HL-60 (cell line): Measurements from ENCODE around the gene RBM10.

ENCODE experiments used
- GABPA ChIP-seq: IDR thresholded peaks from 2 replicates; pipeline ENCODE4 v1.6.1; 2012; ENCODE audit warnings: low read depth
- POLR2AphosphoS5 ChIP-seq: IDR thresholded peaks from 2 replicates; pipeline ENCODE4 v1.6.1; 2012; ENCODE audit warnings: low read depth
- TF ChIP-seq, protein P1 (sequence below): IDR thresholded peaks from one replicate; pipeline ENCODE4 v1.5.1; 2011; ENCODE audit warnings: low read length, control low read depth, inconsistent platforms; ENCODE audit not compliant: insufficient read depth
- TF ChIP-seq, protein P2 (sequence below): IDR thresholded peaks from 2 replicates; pipeline ENCODE4 v1.6.1; 2012; ENCODE audit warnings: low read depth; ENCODE audit not compliant: insufficient replicate concordance

DNA sequence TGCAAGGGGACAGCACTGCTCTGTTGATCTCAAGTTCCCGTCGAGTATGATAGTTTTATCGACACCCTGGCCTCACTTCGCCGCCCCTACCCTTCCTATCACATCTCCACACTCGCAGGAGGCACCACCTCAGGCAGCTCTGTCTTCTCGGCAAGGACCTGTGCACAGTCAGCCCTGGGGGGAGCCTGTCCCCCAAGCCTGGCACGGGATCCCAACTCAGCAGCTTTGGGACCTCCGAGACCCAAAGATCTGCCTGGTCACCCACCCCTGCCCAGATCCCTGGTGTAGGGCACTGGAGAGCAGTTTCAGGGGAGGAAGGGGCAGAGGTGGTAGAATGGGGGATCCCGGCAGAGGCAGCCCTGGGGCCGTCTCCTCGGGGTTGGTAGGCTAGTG lies 30.6 kb downstream of the RBM10 start:
- TF ChIP-seq, protein P1, sequence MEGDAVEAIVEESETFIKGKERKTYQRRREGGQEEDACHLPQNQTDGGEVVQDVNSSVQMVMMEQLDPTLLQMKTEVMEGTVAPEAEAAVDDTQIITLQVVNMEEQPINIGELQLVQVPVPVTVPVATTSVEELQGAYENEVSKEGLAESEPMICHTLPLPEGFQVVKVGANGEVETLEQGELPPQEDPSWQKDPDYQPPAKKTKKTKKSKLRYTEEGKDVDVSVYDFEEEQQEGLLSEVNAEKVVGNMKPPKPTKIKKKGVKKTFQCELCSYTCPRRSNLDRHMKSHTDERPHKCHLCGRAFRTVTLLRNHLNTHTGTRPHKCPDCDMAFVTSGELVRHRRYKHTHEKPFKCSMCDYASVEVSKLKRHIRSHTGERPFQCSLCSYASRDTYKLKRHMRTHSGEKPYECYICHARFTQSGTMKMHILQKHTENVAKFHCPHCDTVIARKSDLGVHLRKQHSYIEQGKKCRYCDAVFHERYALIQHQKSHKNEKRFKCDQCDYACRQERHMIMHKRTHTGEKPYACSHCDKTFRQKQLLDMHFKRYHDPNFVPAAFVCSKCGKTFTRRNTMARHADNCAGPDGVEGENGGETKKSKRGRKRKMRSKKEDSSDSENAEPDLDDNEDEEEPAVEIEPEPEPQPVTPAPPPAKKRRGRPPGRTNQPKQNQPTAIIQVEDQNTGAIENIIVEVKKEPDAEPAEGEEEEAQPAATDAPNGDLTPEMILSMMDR = no peak
- no peak for TF ChIP-seq POLR2AphosphoS5
- TF ChIP-seq, protein P2, sequence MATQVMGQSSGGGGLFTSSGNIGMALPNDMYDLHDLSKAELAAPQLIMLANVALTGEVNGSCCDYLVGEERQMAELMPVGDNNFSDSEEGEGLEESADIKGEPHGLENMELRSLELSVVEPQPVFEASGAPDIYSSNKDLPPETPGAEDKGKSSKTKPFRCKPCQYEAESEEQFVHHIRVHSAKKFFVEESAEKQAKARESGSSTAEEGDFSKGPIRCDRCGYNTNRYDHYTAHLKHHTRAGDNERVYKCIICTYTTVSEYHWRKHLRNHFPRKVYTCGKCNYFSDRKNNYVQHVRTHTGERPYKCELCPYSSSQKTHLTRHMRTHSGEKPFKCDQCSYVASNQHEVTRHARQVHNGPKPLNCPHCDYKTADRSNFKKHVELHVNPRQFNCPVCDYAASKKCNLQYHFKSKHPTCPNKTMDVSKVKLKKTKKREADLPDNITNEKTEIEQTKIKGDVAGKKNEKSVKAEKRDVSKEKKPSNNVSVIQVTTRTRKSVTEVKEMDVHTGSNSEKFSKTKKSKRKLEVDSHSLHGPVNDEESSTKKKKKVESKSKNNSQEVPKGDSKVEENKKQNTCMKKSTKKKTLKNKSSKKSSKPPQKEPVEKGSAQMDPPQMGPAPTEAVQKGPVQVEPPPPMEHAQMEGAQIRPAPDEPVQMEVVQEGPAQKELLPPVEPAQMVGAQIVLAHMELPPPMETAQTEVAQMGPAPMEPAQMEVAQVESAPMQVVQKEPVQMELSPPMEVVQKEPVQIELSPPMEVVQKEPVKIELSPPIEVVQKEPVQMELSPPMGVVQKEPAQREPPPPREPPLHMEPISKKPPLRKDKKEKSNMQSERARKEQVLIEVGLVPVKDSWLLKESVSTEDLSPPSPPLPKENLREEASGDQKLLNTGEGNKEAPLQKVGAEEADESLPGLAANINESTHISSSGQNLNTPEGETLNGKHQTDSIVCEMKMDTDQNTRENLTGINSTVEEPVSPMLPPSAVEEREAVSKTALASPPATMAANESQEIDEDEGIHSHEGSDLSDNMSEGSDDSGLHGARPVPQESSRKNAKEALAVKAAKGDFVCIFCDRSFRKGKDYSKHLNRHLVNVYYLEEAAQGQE = no peak
- no peak for TF ChIP-seq GABPA
